ENCODE data around the gene AQP5.

- TF ChIP-seq SUZ12 (IDR thresholded peaks at IDR 0.05; ENCODE audit: extremely low read depth, insufficient read depth, insufficient read length) (no peak), YY1 (IDR thresholded peaks at IDR 0.05; ENCODE audit: insufficient read depth, insufficient read length) (no peak)
Observed at GRCh38 chr12:49937639-49938300, 23.9 kb upstream of the AQP5 start.
